ENCODE results near the gene EZH2.
A peak's percentile ranks its signal among the peaks of the same experiment; 100 is the strongest.

The EZH2 gene

DNA sequence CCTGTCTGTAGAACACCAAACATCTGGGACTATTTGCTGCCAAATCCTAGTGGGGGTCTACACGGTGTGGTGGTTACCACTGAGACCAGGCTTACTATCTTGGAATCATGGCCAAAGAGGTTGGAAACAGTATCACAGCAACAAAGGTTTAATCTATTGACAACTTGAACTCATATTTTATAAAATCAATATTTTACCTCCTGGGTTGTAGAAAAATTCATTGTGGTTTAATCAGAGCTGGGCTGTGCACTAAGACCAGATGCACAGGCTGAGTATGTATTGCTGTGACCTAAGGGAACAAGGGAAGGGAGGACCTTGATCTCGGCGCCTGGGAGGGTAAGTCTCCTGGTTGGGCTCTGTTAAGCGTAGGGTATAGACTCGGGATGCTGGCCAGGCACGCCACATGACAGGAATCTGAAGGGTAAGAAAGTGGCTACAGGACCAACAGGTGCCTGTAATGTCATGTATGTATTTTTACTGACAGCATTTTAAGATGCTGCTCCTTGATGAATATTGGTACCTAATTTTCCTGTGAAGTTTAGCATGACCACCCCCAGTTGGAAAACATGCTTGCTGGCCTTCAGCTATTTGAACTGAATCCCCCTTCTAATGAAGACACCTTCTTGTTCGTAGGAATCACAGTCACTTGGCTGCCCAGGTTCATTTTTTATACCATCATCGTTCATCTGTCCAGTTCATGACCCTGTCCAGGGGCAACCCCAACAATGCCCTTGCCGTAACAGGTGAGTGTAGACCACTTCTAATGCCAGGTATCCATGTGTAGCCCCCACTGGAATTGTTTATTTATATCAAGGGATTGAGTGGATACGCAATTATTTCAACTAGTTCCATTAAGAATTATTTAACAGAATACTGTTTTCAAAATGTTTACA, 79.5 kb downstream of the EZH2 start:
- DNase-seq: no peak

DNA sequence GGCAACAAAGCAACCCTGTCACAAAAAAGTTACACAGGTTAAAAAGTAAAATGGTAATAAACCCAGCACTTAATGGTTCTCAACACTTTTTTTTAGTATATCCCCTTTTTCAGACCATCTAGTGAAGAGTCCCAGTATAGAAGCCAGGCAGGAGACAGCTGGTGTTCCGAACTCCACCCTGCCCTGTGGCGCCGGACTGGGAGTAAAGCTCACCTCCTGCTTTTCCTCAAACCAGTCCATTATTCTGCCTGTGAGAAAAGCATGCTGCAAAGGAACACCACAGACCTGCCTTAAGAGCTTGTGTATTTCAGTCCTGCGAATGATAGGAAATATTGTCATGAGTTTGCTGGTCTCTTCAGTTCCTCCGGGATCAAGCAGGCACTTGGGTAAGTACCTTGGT, 81.0 kb downstream of the EZH2 start:
- no peak for DNase-seq

DNA sequence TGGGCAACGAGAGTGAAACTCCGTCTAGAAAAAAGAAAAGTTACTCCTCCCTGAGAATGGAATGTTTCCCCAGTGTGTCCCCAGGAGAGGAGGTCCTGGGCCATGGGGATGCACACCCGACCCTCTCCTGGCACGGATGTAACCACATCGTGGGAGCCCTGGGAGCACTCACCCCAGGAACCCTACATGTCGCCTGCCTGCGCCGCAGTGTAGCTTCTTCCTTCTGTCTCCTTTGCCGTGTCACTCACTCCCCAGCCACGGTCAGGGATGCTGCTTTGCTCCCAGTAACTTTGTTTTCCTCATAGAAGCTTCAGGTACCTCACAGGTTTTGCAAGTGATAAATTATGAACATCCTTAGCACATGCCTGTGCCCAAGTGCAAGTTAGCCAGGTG, 82.0 kb downstream of the EZH2 start:
- no peak for DNase-seq

DNA sequence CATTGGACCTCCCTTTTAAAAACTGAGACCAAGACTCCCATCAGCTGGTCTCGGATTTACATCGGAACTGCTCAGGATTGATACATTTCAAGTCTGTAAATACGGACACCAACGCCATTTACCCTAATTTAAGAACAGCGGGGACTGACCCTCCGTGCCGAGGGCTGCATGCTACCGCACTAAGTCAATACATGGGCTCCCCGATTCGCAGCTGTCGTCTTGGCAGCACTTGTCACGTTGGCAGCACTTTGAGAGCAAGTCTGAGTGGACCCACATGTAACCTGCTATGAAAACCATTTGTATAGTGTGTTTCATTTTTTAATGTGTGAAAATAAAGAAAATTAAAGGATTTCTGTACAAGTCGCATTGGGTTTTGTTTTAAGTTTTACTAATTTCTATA, 83.4 kb downstream of the EZH2 start:
- no peak for DNase-seq

DNA sequence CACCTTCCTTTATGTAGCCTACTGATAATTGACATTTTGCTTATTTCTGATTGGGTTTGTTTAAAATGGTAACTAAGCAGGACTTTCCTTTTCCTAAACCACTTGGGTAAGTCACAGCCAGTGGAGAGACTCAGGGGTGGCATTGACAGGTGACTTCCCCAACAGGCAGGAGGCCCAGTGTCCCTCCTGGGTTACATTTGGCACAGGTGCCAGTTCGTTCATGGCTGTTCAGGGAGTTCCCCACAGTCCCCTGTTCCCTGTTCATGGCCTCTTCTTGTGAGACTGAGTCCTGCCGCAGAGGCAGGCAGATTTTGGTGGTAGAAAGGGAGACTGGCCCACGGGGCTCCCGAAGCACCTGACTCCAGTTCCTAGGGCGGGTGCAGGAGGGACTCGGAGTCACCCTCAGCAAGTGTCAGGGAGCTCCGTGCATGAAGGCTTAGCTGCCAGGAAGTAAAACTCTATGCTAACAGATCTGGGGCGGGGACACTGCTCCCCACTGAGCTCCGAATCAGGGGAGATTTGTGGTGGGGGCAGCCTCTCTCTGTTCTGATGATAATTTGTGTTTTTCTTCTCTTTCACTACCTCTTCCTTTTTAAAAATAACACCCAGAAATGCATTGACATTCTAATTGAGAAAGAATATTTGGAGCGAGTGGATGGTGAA, 84.1 kb downstream of the EZH2 start:
- DNase-seq: no peak

DNA sequence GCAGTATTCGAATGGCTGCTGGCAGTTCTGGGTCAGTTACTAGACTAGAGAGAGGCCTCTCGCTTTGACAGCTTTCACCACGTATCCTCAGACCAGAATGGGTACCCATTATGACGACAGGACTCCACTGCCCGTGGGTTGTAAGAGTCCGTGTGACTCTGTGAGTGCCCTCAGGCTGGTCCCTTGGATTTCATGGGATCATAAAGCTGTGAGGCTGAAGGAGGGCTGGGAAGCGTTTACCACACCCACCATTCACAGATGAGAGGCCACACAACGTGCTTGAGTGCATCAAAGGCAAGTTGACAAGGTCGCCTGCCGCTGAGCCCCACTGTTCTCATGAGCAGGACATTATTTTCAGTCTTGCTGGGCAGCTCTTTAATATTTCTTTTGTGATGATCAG, 87.2 kb downstream of the EZH2 start:
- no peak for DNase-seq

DNA sequence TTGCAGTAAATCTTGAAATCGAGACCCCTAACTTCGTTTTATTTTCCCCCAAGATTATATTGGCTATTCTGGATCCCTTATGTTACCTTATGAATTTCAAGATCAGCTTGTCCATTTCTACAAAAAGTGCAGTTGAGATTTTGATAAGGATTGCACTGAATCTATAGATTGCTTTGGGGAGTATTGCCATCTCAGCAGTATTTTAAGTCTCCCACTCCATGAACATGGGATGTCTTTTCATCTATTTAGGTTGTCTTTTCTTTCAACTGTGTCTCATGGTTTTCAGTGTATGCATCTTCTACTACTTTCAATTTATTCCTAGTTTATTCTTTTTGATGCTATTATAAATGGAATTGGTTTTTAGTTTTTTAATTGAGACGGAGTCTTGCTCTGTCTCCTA, 89.6 kb downstream of the EZH2 start:
- no peak for DNase-seq

DNA sequence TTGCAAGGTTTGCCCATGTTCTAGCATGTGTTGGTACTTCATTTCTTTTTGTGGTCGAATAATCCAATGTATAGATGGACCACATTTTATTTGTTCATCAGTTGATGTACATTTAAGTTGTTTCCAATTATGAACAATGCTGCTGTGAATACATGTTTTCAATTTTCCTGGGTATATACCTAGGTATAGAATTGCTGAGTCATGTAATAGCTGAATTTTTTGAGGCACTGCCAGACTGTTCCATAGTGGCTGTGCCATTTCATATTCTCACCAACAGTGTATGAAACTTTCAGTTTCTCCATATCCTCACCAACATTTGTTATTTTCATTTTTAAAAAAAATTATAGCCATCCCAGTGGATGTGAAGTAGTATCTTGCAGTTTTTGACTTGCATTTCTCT, 90.5 kb downstream of the EZH2 start:
- no peak for DNase-seq

DNA sequence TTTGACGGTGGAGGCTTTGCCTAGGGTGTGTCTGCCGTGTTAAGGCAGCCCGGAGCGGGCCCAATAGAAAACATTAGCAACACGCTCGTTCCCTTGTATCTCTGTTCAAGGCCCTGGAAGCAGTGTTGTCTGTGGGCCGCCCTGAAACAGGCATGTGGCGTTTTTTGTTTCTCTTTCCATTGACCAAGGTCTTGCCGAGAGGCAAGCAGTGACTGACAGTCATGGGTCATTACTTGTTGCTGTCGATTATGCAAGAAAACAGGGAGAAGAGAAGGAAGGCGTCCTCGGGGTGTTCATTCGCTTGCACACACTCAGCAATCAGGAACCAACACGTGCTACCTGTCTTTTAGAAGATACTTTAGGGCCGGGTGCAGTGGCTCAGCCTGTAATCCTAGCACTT, 92.5 kb downstream of the EZH2 start:
- DNase-seq: no peak

DNA sequence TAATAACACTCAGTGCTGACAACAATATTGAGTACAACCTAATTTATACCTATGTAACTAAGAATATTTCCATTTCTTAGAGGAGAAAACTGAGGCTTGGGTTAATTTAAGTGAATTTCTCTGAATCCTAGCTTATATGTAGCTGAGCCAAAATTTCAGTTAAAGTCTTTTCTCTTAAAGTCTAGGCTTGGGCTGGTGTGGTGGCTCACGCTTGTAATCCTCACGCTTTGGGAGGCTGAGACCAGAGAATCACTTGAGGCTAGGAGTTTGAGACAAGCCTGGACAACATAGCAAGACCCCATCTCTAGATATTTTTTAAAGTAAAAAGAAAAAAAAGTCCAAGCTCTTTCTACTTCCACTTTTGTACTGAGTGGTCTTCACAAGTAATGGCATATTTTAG, 93.2 kb downstream of the EZH2 start:
- no peak for DNase-seq

DNA sequence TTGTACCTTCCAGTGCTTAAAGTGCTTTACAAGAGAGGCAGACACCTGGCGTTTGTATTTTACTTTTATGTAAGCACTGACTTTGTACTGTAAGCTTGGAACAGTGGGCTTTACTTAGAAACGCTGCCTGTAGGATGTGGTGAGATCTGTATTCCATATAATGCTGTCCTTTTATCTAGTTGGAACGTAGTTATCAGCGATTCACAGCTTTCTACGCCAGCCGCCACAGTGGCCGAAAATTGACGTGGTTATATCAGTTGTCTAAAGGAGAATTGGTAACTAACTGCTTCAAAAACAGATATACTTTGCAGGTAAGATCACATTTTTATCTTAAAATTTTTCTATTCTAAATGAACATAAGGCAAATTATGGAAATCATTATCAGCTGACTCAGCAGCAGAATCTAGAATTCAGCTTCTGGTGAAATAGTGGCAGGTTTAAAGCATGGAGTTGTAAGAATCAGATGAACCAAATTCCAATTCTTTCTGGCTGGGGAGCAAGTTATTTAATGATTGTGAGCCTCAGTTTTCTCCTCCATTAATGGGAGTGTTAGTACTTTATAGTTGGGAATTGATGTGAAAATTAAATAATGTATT, 93.9 kb downstream of the EZH2 start:
- peak; percentile 70 for DNase-seq

DNA sequence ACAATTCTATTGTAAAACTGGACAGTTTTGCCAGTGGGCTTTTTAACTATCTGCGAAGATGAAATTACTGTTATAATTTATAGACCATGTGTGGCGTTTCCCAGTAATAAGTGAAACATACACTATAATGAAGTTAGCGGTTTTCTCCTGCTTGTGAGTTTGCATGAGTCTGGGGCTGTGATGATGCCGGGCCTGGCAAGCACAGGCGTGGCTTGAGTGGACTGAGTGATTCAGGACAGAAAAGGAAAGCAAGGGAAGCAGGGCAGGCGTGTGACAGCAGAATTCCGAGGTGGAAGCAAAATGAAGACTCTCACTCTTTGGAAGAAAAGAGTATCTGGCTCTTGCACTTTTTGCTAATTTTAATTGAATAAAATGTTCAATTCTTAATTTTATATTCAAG, 94.9 kb downstream of the EZH2 start:
- DNase-seq: no peak

DNA sequence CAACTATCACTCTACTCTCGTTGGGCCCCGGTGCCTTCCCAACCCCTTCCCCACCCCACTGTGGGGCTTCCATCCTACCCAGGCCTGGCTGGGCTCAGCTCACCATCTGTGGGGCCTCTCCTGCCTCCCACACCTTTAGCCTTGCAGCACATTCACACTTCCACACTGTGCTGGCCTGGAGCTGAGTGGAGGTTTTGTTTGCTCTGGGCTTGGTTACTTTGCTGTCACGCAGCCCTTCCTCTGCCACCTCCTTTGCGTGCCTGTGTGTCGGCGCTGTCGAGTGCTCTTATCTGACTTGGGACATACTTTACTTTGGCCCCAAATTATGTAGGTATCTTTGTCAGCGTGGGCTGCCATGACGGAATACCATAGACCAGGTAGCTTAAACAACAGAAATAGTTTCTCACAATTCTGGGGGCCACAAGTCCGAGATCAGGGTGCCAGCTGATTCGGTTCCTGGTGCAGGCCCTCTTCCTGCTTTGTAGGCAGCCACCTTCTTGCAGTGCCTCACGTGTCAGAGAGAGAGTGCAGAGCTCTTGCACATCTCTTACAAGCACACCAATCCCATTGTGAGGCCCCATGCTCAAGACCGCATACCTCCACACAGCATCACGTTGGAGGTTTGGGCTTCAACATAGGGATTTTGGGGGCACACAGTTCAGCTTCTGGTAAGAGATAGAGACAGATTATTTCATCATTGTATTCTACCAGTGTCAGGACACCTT, 96.4 kb downstream of the EZH2 start:
- no peak for DNase-seq

DNA sequence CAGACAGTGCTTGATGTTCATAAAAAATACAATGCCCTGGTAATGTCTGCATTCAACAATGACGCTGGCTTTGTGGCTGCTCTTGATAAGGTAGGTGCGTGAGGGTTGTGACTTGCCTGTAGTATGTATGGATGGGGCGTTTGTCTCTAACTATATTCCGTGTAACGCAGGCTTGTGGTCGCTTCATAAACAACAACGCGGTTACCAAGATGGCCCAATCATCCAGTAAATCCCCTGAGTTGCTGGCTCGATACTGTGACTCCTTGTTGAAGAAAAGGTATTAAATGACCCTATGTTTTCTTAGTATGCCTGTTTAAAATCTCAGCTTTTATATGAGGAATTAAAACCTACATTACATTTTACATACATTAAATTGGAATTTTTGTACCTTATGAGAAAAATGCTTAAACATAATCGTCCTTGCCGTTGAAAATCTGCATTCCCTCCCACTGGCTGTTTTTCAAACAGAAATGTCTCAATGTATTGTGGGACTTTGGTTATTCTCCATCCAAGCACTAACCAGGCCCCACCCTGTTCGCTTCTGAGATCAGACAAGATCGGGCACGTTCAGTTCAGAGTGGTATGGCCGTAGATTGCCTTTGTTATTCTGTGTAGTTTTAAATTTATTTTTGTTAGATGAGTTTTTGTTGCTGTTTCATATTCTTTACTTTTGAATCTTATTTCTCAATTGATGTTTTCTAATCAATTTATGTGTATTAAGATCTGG, 100.1 kb downstream of the EZH2 start:
- no peak for DNase-seq

DNA sequence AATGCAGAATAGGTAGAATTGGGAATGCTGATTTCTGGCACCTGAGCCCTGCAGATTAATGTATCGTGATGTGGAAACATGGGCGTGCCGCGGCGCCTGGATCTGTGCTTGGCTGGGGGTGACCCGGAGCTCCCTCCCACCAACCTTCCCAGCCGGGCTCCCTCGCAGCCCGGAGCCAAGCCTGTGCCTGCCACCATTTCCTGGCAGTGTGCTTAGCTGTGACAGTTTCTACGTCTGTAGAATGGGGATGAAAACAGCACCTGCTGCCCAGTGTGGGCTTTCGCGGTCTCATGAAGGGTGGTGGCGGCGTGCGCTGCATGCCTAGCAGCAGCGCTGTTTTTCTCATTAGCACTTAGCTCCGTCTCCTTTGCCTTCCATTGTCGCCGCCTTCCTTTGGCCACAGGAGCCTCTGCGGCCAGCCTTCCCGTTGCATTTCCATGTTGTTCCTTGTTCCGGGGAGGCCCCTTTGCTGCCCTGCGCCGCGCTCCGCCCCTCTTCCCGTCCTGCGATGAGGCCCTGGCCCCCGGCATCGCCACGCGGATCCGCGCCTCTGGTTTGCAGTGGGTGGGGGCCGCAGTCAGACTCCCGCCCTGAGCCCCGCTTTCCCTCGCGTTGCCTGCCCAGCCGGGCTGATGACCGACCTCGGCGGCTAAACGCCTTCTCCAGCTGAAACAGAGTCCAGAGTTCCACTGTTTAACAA, 101.2 kb downstream of the EZH2 start:
- DNase-seq: no peak

DNA sequence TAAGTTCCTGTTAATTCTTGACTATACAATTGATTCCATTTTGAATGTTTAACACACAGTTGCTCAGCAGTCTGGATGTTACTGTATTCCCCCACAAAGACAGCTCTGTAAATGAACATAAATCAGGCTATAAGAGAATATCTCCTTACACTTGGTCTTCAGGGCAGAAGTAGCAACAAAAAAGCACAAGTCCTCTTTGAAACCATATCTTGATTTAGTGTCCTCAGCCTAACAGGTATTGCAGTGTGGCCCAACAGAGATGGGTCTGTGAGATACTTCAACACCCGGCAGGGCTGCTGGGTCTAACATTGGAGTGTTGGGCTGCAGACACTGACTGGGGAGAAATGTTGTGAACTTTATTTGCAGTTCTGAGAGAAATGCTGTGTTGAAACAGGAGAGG, 109.6 kb downstream of the EZH2 start:
- no peak for DNase-seq

DNA sequence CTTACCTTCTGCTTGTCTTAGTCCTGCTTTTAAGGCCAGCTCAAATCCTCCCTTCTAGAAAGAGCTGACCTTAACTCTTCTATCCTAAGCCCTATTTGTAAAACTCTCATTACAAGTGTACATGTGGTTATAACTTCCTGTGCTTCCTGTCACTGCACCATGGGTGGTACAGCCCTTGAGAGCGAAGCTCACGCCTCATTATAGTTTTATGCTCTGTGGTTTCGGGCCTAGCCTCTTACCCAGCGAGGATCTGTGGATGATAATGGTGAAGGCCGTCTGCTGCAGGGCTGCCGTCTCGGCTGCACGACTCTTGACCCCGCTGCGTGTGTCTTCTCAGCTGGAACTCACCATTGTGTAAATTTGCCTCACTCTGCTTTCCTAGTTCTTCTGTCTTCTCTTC, 110.8 kb downstream of the EZH2 start:
- peak; percentile 91 for DNase-seq

DNA sequence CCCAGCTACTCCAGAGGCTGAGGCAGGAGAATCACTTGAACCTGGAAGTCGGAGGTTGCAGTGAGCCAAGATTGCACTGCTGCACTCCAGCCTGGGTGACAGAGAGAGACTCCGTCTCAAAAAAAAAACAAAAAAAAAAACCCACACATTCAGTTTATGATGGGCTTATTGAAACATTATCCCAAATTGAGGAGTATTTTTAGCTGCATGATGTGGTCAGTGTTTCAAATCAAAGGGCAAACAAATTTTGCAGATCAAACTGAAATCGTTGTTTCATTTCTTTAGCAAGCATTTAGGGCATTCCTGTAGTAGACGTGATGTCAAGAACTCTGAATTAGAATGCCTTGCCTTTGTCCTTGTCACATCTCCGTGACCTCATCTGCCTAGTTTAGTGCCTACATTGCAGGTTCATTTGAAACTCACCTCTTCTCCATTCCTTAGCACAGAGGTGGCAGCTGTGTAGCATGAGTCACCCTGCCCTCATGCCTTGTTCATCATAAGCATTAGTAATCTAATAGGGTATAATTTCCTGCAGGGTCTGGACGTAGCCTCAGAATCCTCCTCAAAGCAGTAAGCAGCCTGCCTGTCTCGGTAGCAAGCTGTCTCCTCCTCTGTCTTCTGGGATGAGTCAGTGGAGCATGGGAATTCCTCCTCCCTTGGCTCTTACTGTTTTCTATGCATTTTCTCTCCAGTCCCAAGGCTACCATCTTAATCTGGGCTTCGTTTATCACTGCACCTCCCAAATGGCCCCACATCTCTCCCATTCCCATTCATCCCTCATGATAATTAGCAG, 111.6 kb downstream of the EZH2 start:
- peak; percentile 15 for DNase-seq

DNA sequence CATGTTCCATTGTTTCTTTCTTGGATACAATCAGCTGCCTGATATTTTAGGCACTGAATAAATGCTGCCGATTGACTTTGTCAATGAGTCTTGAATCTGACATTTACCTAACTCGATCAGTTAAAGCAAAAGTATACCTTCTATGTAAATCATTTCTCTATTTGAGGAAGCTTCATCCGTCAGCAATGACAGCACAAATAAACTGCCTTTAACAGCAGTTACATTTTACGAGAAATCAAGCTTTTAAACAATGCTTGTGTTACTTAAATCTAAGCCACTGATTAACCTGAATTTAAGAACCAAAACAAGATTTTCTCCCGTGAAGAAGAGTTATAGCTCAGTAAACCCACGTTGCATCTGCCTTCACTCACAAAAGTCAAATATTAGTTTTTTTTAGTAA, 114.1 kb downstream of the EZH2 start:
- DNase-seq: no peak

DNA sequence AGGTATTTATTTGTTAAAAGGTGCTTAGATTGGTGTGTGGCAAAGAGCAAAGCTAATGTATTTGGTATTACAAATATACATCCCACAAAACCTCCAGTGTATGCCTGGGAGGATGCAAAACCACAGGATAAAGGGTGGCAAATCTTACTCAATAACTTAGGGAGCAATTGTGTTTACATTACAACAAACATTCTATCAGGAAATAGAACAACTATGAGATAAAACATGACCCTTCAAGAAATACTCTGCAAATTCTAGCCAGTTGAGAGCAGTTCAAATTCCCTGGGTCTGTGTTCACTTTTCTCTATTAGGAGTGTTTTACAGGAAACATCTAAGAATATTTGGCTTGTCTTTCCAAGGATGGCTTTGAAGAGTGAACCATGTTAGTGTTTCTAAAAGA, 120.5 kb downstream of the EZH2 start:
- no peak for DNase-seq
